Activated CD4-positive, alpha-beta T cell treated with anti-CD3 and anti-CD28 coated beads, Interleukin-2, amount 50 U/mL, for 24 hours (primary cell): ENCODE data around the gene GCFC2.

Experiments
- DNase-seq, 2 donors: peaks; one replicate each; pipeline ENCODE4 v3.0.0-alpha.2; 2020; ENCODE audit warnings: low read depth in 1 of 2, low spot score in 1 of 2

The GCFC2 gene

DNA sequence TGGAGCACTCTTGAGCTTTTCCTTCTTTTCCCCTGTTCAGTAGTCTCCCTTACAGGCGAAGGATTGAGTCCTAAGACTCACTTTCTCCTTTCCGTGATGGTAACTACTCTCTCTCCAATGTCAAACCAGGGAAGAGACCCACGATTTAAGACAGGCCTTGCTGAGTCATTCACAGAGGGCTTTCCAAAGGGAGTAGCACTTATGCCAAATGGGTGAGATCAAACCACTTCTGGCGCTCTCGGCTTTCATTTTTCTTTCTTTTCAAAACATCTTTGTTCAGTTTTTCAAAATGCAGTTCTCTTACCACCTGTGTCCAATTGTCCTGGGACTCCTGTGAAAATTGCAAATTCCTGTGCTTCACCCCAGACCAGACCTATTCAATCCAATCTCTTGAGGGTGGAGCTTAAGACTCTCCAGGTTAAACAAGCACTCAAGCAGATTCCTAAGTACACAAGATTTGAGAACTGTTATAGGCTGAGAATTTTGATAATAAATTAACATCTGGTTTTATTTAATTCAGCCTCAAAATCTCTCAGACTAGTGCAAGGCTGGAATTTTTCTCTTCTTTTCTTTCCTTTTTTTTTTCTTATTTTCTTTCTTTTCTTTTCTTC lies 78.5 kb downstream of the GCFC2 start:
- DNase-seq: no peak

- peak in 1 of 2 donors; percentile 35 for DNase-seq
Measured at GRCh38 chr2:75627902-75628504, 82.7 kb downstream of the GCFC2 start.

- DNase-seq: no peak
Measured at GRCh38 chr2:75622929-75623328, 87.8 kb downstream of the GCFC2 start.

- DNase-seq: no peak
Measured at GRCh38 chr2:75622500-75622899, 88.2 kb downstream of the GCFC2 start.

DNA sequence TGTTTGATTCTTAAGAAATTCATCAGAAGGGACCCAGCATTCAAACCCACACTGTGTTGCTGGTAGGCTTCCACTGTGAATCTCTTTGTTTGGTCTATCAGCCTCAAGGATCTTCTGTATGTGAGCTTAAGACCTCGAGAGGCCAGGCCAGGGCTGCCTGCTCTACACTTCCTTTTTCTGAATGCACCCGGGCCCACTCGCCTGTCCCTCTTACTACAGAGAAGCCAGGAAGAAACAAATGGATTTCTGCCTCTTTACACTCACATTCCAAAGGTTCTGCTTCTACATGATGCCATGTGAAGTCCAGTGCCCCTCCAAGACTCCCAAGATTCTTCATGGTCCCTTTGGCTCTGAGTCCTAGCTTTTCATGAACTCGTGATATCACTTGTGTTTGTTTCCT lies 89.5 kb downstream of the GCFC2 start:
- no peak for DNase-seq

GRCh38 chr2:75619956-75620740 lies 90.6 kb downstream of the GCFC2 start:
- DNase-seq: no peak

DNA sequence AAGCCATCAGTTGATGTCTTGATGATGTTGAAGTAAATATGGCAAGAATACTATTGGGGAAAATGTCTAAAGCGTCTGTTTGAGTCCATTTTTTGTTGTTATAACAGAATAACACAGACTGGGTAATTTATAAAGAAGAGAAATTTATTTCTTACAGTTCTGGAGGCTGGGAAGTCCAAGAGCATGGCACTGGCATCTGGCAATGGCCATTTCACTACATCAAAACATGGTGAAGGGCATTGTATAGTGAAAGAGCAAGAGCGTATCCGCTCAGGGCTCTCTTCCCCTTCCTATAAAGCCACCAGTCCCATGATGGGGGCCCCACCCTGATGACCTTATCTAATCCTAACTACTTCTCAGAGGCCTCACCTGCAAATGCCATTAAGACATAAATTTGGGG lies 93.8 kb downstream of the GCFC2 start:
- no peak for DNase-seq

GRCh38 chr2:75616406-75616805 lies 94.3 kb downstream of the GCFC2 start:
- no peak for DNase-seq

DNA sequence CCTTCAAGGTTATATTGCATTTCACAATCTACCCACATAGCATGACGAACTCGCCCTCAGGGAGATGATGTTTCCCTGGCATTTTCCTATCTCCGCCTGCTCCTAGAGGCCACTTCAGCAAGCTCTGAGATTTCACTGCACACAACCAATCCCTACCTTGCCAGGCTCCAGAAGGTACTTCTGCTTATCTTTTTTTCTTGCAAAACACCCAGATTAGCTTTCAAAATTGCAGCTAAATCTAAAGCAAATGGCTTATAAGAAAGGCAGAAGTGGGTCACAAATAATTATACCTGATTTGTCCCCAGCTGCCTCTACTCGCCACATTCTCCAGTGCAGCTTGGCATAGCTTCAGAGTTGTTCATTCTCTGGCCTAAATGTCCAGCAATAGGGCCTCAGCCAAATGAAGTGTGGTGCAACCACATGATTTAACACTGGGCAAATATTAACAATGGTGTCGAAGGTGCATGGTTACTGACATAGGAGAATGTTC lies 96.5 kb downstream of the GCFC2 start:
- no peak for DNase-seq

- DNase-seq: no peak
Measured at GRCh38 chr2:75612862-75613243, 97.9 kb downstream of the GCFC2 start.
